Kidney (tissue), 14 donors: ENCODE measurements around the gene APOL3. TPM values are rescaled to one million over a fixed set of nuclear protein-coding genes. Genes with fewer than 3 reads are reported as not detected.

Experiments
- DNase-seq, 5 donors: peaks; one replicate each; pipeline ENCODE4 v3.0.0-alpha.2; 2013 to 2020
- FAIRE-seq: peaks from 2 replicates; lab custom pipeline; 2012; peaks lifted over from hg19 to GRCh38; lab: Jason Lieb, UNC
- H3K27ac ChIP-seq, 2 donors: one replicate each; pipeline ENCODE4 v1.7.0; 2013; ENCODE audit warnings: low read depth in 2 of 2, low read length in 2 of 2, inconsistent platforms in 1 of 2
- H3K27me3 ChIP-seq: one replicate; pipeline ENCODE4 v1.7.1; 2013; ENCODE audit warnings: low read length, inconsistent platforms; ENCODE audit not compliant: control insufficient read depth, insufficient read depth
- H3K36me3 ChIP-seq, 3 donors: one replicate each; pipeline versions ENCODE4 v1.7.0 to v1.7.1; 2013; ENCODE audit warnings: low read length in 3 of 3, control low read depth in 1 of 3, inconsistent platforms in 1 of 3; ENCODE audit not compliant: insufficient read depth in 3 of 3, control insufficient read depth in 2 of 3
- H3K4me1 ChIP-seq, 3 donors: one replicate each; pipeline versions ENCODE4 v1.7.0 to v1.7.1; 2013; ENCODE audit warnings: low read length in 3 of 3, inconsistent platforms in 1 of 3, low read depth in 1 of 3; ENCODE audit not compliant: control insufficient read depth in 2 of 3, insufficient read depth in 2 of 3
- H3K4me3 ChIP-seq, 3 donors: one replicate each; pipeline versions ENCODE4 v1.7.0 to v1.8.1; 2013; ENCODE audit warnings: low read length in 3 of 3, control low read depth in 1 of 3, inconsistent platforms in 1 of 3
- H3K9ac ChIP-seq, 3 donors: one replicate each; pipeline versions ENCODE4 v1.7.0 to v1.7.1; 2013; ENCODE audit warnings: low read length in 3 of 3, control low read depth in 1 of 3, inconsistent platforms in 1 of 3
- H3K9me3 ChIP-seq, 3 donors: one replicate each; pipeline versions ENCODE4 v1.7.0 to v1.7.1; 2013; ENCODE audit warnings: low read length in 3 of 3, control low read depth in 1 of 3, inconsistent platforms in 1 of 3; ENCODE audit not compliant: control insufficient read depth in 2 of 3, insufficient read depth in 1 of 3
- intact Hi-C: fragments of 100-400 bp; cut with DNase I; formaldehyde crosslinking; loops from one replicate; pipeline ENCODE4 v1.11.1; 2022
- polyA plus RNA-seq: library from polyadenylated mRNA; stranded (reverse); fragments of 350-450 nt; fragmentation: Illumina TruSeq; extraction: RNeasy Lipid Tissue Mini Kit (QIAGEN cat#74804); gene quantifications from one replicate; pipeline ENCODE4 v1.2.3, GENCODE V29; 2014; ENCODE audit warnings: low read depth, low replicate concordance; ENCODE audit not compliant: insufficient read depth
- total RNA-seq: library from RNA; stranded (reverse); fragmentation: NEBNext Ultra II Directional; extraction: Animal tissue kit (Norgen Biotek cat#: 25700); gene quantifications from one replicate; pipeline ENCODE4 v1.2.1, GENCODE V29; 2021
- TF ChIP-seq, protein P1 (sequence below): IDR thresholded peaks from 3 replicates; pipeline ENCODE4 v1.5.1; 2012; ENCODE audit warnings: mild to moderate bottlenecking, moderate library complexity, borderline replicate concordance; ENCODE audit not compliant: insufficient read depth; ENCODE audit errors: extremely low read depth
- donor health status: control.
- donor health status: control.
- donor health status: control.
- donor health status: control.
- donor health status: control.
- donor health status: DM: yes; HTN: yes; CAD: no.
- donor health status: Normal renal cell carcinoma (clear cell type).

APOL3 gene
- total and polyA plus RNA-seq, 2 donors from 2014 or later = 25.1 to 43.7 TPM

DNA sequence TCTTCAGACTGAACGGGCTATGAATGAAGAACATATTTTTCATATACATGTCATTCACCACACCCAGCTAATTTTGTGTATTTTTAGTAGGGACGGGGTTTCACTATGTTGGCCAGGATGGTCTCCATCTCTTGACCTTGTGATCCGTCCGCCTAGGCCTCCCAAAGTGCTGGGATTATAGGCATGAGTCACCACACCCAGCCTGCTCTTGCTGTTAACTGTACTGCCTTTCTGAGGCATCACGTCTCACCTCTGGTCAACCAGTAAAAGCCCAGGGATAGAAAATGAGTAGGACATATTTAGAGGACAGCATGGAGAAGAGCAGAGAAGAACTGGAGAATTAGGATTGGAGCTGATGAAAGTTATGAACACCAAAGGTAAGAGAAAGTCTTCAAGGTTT, 55.6 kb downstream of the APOL3 start:
- Histone ChIP-seq H3K4me1 (peaks cover 0 to 2% (median 0%) of the 10 kb centered on the region in 3 donors), H3K27ac (no peak overlapping the region), H3K4me3 (no peak overlapping the region), H3K9me3 (no peaks in the 10 kb centered on the region), H3K27me3 (no peaks in the 10 kb centered on the region), H3K9ac (no peak overlapping the region), H3K36me3 (no peaks in the 10 kb centered on the region)
- intact Hi-C loops = no loop called here
- no peak for DNase-seq
- FAIRE-seq = no peak
- TF ChIP-seq, protein P1, sequence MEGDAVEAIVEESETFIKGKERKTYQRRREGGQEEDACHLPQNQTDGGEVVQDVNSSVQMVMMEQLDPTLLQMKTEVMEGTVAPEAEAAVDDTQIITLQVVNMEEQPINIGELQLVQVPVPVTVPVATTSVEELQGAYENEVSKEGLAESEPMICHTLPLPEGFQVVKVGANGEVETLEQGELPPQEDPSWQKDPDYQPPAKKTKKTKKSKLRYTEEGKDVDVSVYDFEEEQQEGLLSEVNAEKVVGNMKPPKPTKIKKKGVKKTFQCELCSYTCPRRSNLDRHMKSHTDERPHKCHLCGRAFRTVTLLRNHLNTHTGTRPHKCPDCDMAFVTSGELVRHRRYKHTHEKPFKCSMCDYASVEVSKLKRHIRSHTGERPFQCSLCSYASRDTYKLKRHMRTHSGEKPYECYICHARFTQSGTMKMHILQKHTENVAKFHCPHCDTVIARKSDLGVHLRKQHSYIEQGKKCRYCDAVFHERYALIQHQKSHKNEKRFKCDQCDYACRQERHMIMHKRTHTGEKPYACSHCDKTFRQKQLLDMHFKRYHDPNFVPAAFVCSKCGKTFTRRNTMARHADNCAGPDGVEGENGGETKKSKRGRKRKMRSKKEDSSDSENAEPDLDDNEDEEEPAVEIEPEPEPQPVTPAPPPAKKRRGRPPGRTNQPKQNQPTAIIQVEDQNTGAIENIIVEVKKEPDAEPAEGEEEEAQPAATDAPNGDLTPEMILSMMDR = no peak

DNA sequence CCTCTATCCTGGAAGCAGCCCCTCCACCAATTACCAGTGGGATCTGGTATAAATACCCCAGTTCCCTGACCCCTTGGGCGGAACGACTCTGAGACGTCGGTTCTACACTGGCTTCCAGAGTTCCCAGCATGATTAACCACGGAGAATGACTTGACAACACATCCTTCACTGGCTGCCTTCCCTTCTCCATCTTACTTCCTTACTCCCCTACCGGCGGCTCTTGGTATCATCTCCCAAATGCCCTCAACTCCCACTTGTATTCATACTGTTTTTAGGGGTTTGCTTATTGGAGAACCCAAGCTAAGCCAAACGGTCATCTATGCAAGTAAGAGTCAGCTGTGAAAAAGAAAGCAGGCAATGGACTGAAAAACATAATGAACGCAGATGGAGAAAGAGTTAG, 56.1 kb downstream of the APOL3 start:
- no peak overlapping the region for H3K4me3 ChIP-seq
- no peak overlapping the region for H3K27ac ChIP-seq
- no peak overlapping the region for H3K9ac ChIP-seq
- TF ChIP-seq, protein P1 = no peak
- no peaks in the 10 kb centered on the region for H3K4me1 ChIP-seq
- intact Hi-C loops = no loop called here
- no peaks in the 10 kb centered on the region for H3K36me3 ChIP-seq
- no peaks in the 10 kb centered on the region for H3K27me3 ChIP-seq
- H3K9me3 ChIP-seq = no peaks in the 10 kb centered on the region
- FAIRE-seq (no peak), DNase-seq (peak in 1 of 5 donors; percentile 10)

DNA sequence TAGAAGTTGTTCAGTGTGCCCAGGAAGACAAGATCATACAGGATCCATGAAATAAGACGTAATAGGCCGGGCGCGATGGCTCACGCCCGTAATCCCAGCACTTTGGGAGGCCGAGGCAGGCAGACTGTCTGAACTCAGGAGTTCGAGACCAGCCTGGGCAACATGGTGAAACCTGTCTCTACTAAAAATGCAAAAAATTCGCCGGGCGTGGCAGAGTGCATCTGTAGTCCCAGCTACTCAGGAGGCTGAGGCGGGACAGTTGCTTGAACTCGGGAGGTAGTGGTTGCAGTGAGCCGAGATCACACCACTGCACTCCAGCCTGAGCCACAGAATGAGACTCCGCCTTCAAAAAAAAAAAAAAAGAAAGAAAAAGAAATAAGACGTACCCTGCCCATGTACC, 56.7 kb downstream of the APOL3 start:
- DNase-seq (no peak), FAIRE-seq (no peak)
- TF ChIP-seq, protein P1 = no peak
- Histone ChIP-seq H3K36me3 (no peaks in the 10 kb centered on the region), H3K27me3 (no peaks in the 10 kb centered on the region), H3K9me3 (no peaks in the 10 kb centered on the region), H3K9ac (no peak overlapping the region), H3K4me1 (no peaks in the 10 kb centered on the region), H3K4me3 (no peak overlapping the region), H3K27ac (no peak overlapping the region)
- intact Hi-C loops = no loop called here

DNA sequence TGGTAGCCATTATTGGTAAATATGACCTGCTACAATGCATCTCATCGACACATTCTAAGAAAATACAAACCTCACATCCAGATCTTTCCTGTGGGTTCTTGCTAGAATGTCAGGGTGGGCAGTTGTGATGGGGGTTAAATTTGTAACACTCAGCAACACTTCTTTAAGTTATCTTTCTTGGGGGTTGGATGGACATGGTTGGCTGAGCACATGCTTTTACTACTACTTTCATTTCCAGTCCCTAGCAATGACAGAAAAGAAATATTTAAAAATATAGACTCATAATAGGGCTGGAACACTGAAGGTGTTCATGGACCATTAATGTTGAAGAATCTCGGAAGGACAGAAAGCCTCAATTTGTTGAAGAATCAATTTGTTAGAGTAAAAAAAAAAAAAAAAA, 57.6 kb downstream of the APOL3 start:
- no peaks in the 10 kb centered on the region for H3K4me1 ChIP-seq
- no peak for DNase-seq
- intact Hi-C loops = no loop called here
- no peak overlapping the region for H3K4me3 ChIP-seq
- H3K27ac ChIP-seq = no peak overlapping the region
- H3K36me3 ChIP-seq = no peaks in the 10 kb centered on the region
- H3K9me3 ChIP-seq = no peaks in the 10 kb centered on the region
- TF ChIP-seq, protein P1 = no peak
- no peak overlapping the region for H3K9ac ChIP-seq
- no peaks in the 10 kb centered on the region for H3K27me3 ChIP-seq
- FAIRE-seq = no peak
